Measurements from ENCODE around the gene MFSD6.

DNA sequence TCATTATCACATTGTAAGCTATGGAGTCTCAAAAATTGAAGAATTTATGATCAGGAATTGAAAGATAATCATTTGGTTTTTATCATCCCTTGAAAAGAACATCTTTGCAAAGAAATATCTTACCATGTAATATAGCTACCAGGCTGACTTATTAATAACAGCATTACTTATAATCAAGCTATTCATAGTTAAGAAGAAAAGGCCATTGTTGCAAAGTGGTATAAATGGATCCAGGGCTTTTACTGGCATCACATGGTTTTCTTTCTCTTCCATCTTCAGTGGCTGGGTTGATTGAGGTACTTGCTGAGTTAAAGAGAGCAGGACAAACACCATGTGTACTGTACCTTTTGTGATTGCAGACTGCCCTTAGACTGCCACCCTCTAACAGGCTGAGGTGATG is 39.6 kb downstream of the MFSD6 start:
- TF ChIP-seq CTCF (IDR thresholded peaks at IDR 0.05) (no peak), POLR2A (IDR thresholded peaks at IDR 0.05) (no peak)

All from esophagus squamous epithelium (tissue), 4 donors.